GM10248 (cell line): ENCODE measurements around the gene TYR.

Experiments used
- CTCF ChIA-PET: fragments of 300-600 bp; sonication (Branson Sonifier 250); formaldehyde crosslinking; extraction: SDS; loops from one replicate; lab custom pipeline; 2021; ENCODE audit warnings: antibody characterized with exemption; lab: Yijun Ruan, JAX
- POLR2A ChIA-PET: fragments of 350-650 bp; sonication (Branson Sonifier 250); formaldehyde crosslinking; extraction: SDS; loops from one replicate; lab custom pipeline; 2020; ENCODE audit warnings: antibody characterized with exemption; lab: Yijun Ruan, JAX
- DNase-seq: peaks from one replicate; pipeline ENCODE4 v3.0.0; 2012; ENCODE audit errors: extremely low spot score
- CTCF ChIP-seq: IDR thresholded peaks from 2 replicates; pipeline ENCODE4 v1.5.1; 2012; ENCODE audit warnings: mild to moderate bottlenecking, low read depth; ENCODE audit errors: extremely low read depth, missing control alignments, control extremely low read depth

The TYR gene

GRCh38 chr11:89177691-89178231, at the start of gene TYR:
Gene TYR (plus strand): TSS chr11:89177875. CDS start chr11:89177954, 79 bp downstream.
- ChIA-PET POLR2A (no interaction called here), CTCF (no interaction called here)
- DNase-seq: no peak
- no peak for TF ChIP-seq CTCF

- POLR2A ChIA-PET: no interaction called here
- DNase-seq: no peak
- CTCF ChIA-PET: no interaction called here
- TF ChIP-seq CTCF: no peak
Observed at GRCh38 chr11:89136606-89137005, 41.1 kb upstream of the TYR start.

- no peak for DNase-seq
- TF ChIP-seq CTCF: no peak
- ChIA-PET POLR2A (no interaction called here), CTCF (no interaction called here)
Observed at GRCh38 chr11:89147229-89147628, 30.4 kb upstream of the TYR start.

- ChIA-PET POLR2A (no interaction called here), CTCF (no interaction called here)
- DNase-seq: no peak
- TF ChIP-seq CTCF: no peak
Observed at GRCh38 chr11:89159974-89160373, 17.7 kb upstream of the TYR start.

GRCh38 chr11:89161949-89162348, 15.7 kb upstream of the TYR start:
- ChIA-PET CTCF (no interaction called here), POLR2A (no interaction called here)
- TF ChIP-seq CTCF: no peak
- no peak for DNase-seq

GRCh38 chr11:89163686-89164085, 14.0 kb upstream of the TYR start:
- ChIA-PET POLR2A (no interaction called here), CTCF (no interaction called here)
- DNase-seq: no peak
- no peak for TF ChIP-seq CTCF
